Medulla oblongata (tissue), 1 donor: ENCODE measurements around the gene ZNF214.

Source experiments
- DNase-seq: peaks from one replicate; pipeline ENCODE4 v3.0.0-alpha.2; 2015; ENCODE audit errors: extremely low spot score

ZNF214 gene

GRCh38 chr11:7020183-7020917 lies at the start of gene ZNF214, which contains the start of gene NLRP14:
ZNF214 (minus strand) TSS chr11:7020346; CDS start chr11:7002835, 17,511 bp downstream.
NLRP14 (plus strand) TSS chr11:7020479; CDS start chr11:7038587, 18,108 bp downstream.
- peak; percentile 92 for DNase-seq

GRCh38 chr11:7062534-7062933 lies 42.4 kb upstream of the ZNF214 start:
- no peak for DNase-seq

- no peak for DNase-seq
Measured at GRCh38 chr11:7060868-7061267, 40.7 kb upstream of the ZNF214 start.

- peak; percentile 6 for DNase-seq
Measured at GRCh38 chr11:7057641-7058040, 37.5 kb upstream of the ZNF214 start.

GRCh38 chr11:7056828-7057513 lies 36.8 kb upstream of the ZNF214 start:
- peak; percentile 3 for DNase-seq

GRCh38 chr11:7050191-7050590 lies 30.0 kb upstream of the ZNF214 start:
- no peak for DNase-seq

- DNase-seq = no peak
Measured at GRCh38 chr11:7046474-7047175, 26.5 kb upstream of the ZNF214 start.

- DNase-seq = no peak
Measured at GRCh38 chr11:7034019-7034418, 13.9 kb upstream of the ZNF214 start.

GRCh38 chr11:7032692-7033091 lies 12.5 kb upstream of the ZNF214 start:
- no peak for DNase-seq

GRCh38 chr11:7031471-7031871 lies 11.3 kb upstream of the ZNF214 start:
- no peak for DNase-seq

GRCh38 chr11:7030836-7031235 lies 10.7 kb upstream of the ZNF214 start:
- DNase-seq = no peak

- no peak for DNase-seq
Measured at GRCh38 chr11:7028141-7028540, 8.0 kb upstream of the ZNF214 start.

GRCh38 chr11:7021318-7021717 lies 1.2 kb upstream of the ZNF214 start:
- DNase-seq = no peak

GRCh38 chr11:7019500-7020182 lies 505 bp downstream of the ZNF214 start:
- DNase-seq = no peak

GRCh38 chr11:7016011-7016410 lies 4.1 kb downstream of the ZNF214 start:
- DNase-seq = no peak

- DNase-seq = no peak
Measured at GRCh38 chr11:7014118-7014517, 6.0 kb downstream of the ZNF214 start.

- peak; percentile 24 for DNase-seq
Measured at GRCh38 chr11:7004482-7004881, 15.7 kb downstream of the ZNF214 start.

- no peak for DNase-seq
Measured at GRCh38 chr11:6995703-6996102, 24.4 kb downstream of the ZNF214 start.

GRCh38 chr11:6992457-6993417 lies 27.4 kb downstream of the ZNF214 start:
- no peak for DNase-seq

- DNase-seq = no peak
Measured at GRCh38 chr11:6992026-6992425, 28.1 kb downstream of the ZNF214 start.

GRCh38 chr11:6991227-6991626 lies 28.9 kb downstream of the ZNF214 start:
- no peak for DNase-seq
